Keratinocyte (primary cell): ENCODE measurements around the gene ADARB2. TPM values are rescaled to one million over a fixed set of nuclear protein-coding genes. Genes with fewer than 3 reads are reported as not detected.

Source experiments
- DNase-seq: peaks from one replicate; pipeline ENCODE4 v3.0.0-alpha.2; 2011; ENCODE audit warnings: low read depth, missing footprints, low spot score
- FAIRE-seq: peaks from 2 replicates; lab custom pipeline; 2011; peaks lifted over from hg19 to GRCh38; lab: Jason Lieb, UNC
- H2AFZ ChIP-seq: 2 replicates; pipeline ENCODE4 v1.6.0; 2012; ENCODE audit warnings: low read length, control low read depth, inconsistent platforms; ENCODE audit not compliant: control insufficient read depth
- H3K27ac ChIP-seq: 2 replicates; pipeline ENCODE4 v1.5.1; 2011; ENCODE audit warnings: low read length; ENCODE audit not compliant: control insufficient read depth, insufficient read depth
- H3K27me3 ChIP-seq: 3 replicates; pipeline ENCODE4 v1.6.0; 2011; ENCODE audit warnings: low read length; ENCODE audit not compliant: control insufficient read depth, insufficient read depth; ENCODE audit errors: extremely low read depth
- H3K36me3 ChIP-seq, 2 experiments: 2 replicates in 1 of 2; 3 replicates in 1 of 2; pipeline ENCODE4 v1.5.1; 2011; ENCODE audit warnings: low read length in 2 of 2, mild to moderate bottlenecking in 1 of 2; ENCODE audit not compliant: control insufficient read depth in 2 of 2, insufficient read depth in 2 of 2; ENCODE audit errors: extremely low read depth in 1 of 2
- H3K4me1 ChIP-seq: 3 replicates; pipeline ENCODE4 v1.5.1; 2011; ENCODE audit warnings: low read length; ENCODE audit not compliant: control insufficient read depth, insufficient read depth; ENCODE audit errors: extremely low read depth
- H3K4me2 ChIP-seq: 3 replicates; pipeline ENCODE4 v1.6.0; 2011; ENCODE audit warnings: low read depth, low read length; ENCODE audit not compliant: control insufficient read depth, insufficient read depth; ENCODE audit errors: extremely low read depth
- H3K4me3 ChIP-seq, 3 experiments: fragments of 200-600 bp in 1 of 3; sonication (generic) in 1 of 3; 2 replicates in 2 of 3; 3 replicates in 1 of 3; pipeline ENCODE4 v1.5.1; 2011 to 2016; ENCODE audit warnings: low read length in 3 of 3, mild to moderate bottlenecking in 3 of 3, control low read depth in 2 of 3, inconsistent platforms in 1 of 3, low read depth in 1 of 3, mixed read lengths in 1 of 3, mixed run types in 1 of 3, moderate library complexity in 1 of 3; ENCODE audit not compliant: control insufficient read depth in 2 of 3, insufficient read depth in 2 of 3; ENCODE audit errors: extremely low read depth in 1 of 3
- H3K79me2 ChIP-seq: 2 replicates; pipeline ENCODE4 v1.6.0; 2012; ENCODE audit warnings: low read length; ENCODE audit not compliant: control insufficient read depth, insufficient read depth
- H3K9ac ChIP-seq: 3 replicates; pipeline ENCODE4 v1.6.0; 2011; ENCODE audit warnings: low read length; ENCODE audit not compliant: control insufficient read depth, insufficient read depth; ENCODE audit errors: extremely low read depth
- H3K9me1 ChIP-seq: 3 replicates; pipeline ENCODE4 v1.6.0; 2011; ENCODE audit warnings: low read length; ENCODE audit not compliant: control insufficient read depth, insufficient read depth; ENCODE audit errors: extremely low read depth
- H3K9me3 ChIP-seq: 2 replicates; pipeline ENCODE4 v1.5.1; 2012; ENCODE audit warnings: low read depth, low read length; ENCODE audit not compliant: control insufficient read depth
- H4K20me1 ChIP-seq: 3 replicates; pipeline ENCODE4 v1.6.0; 2011; ENCODE audit warnings: low read length; ENCODE audit not compliant: control insufficient read depth, insufficient read depth; ENCODE audit errors: extremely low read depth
- EZH2 ChIP-seq: IDR thresholded peaks from one replicate; pipeline ENCODE4 v1.6.1; 2012; ENCODE audit warnings: inconsistent platforms, mild to moderate bottlenecking, low read length, moderate library complexity
- dilution Hi-C: fragments of 300-500 bp; cut with MboI; formaldehyde crosslinking; loops from one replicate; pipeline ENCODE4 v1.7.0; 2020; ENCODE audit warnings: low sequenced_read_pairs; ENCODE audit not compliant: extremely low pct_ligation_motif_present
- polyA plus RNA-seq, 5 experiments: library from polyadenylated mRNA; depleted of rRNA in 3 of 5; stranded (reverse) in 3 of 5; stranded (forward) in 1 of 5; unstranded in 1 of 5; fragments of >200 nt; gene quantifications; 1 replicate in 1 of 5; 2 replicates in 3 of 5; 3 replicates in 1 of 5; pipeline versions ENCODE4 v1.2.1 to v1.2.3, GENCODE V29; 2011 to 2012; ENCODE audit warnings: missing spikeins in 2 of 5, low read depth in 1 of 5, low replicate concordance in 1 of 5
- TF ChIP-seq, protein P1 (sequence below), 3 experiments: IDR thresholded peaks in 1 of 3; conservative IDR thresholded peaks in 1 of 3; optimal IDR thresholded peaks in 1 of 3; 2 replicates in 2 of 3; 3 replicates in 1 of 3; pipeline versions ENCODE3 to v1.5.1; 2011; ENCODE audit warnings: low read length in 3 of 3, mild to moderate bottlenecking in 3 of 3, moderate library complexity in 2 of 3, control low read depth in 1 of 3, inconsistent platforms in 1 of 3; ENCODE audit not compliant: insufficient read depth in 2 of 3; ENCODE audit errors: extremely low read depth in 1 of 3

ADARB2 gene
- polyA plus RNA-seq, 1 donor (not counting 4 experiments of a cell fraction or from before 2014, with no cell fraction given), result not detected

DNA sequence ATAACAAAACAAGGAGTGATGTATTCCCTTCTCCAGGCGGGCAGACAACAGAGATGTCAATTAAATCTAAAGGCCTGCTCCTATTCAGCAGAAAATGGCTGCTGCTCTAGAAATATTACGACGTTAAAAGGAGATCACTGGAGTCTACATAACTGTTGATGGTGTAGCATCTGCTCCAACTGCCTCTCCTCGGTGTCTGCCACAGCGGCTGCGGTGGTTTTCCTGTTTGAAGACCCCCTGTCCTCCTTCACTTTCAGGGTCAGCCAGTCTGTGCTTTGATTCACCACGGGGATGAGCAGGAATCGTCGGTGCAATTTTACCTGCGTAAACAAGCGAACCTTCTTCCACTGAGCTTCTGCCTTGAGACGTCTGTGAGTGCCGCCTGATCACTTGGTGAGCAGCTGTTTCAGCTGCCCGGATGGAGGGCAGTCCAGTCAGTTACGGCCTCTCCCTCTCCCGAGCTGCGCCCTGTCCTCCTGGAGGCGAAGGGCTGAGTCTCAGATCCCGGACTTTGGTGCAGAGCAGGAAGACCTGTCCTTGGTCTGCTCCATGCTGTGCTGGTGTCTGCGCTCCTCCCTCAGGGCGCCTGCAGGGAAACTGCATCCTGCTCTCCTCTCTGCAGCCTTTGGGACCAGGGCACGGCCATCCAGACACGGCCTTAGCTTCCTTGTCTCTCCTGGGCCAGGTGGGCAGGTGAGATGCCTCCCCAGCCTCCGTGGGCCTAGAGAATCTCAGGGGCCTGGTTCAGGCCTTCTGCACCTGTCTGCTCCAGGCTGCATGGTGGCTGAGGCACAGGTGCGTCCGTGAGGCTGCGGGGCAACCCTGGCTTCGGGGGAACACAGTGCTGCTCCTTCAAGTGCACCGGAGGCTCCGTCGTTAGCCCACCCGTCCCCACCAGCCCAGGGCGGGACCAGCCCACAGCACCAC lies 326.6 kb downstream of the ADARB2 start:
- no peaks in the 10 kb centered on the region for H3K79me2 ChIP-seq
- no peaks in the 10 kb centered on the region for H3K36me3 ChIP-seq
- H3K9me1 ChIP-seq, result no peaks in the 10 kb centered on the region
- dilution Hi-C loops, result no loop called here
- H3K4me3 ChIP-seq, result no peak overlapping the region
- no peak overlapping the region for H2AFZ ChIP-seq
- H4K20me1 ChIP-seq, result no peaks in the 10 kb centered on the region
- TF ChIP-seq, protein P1, sequence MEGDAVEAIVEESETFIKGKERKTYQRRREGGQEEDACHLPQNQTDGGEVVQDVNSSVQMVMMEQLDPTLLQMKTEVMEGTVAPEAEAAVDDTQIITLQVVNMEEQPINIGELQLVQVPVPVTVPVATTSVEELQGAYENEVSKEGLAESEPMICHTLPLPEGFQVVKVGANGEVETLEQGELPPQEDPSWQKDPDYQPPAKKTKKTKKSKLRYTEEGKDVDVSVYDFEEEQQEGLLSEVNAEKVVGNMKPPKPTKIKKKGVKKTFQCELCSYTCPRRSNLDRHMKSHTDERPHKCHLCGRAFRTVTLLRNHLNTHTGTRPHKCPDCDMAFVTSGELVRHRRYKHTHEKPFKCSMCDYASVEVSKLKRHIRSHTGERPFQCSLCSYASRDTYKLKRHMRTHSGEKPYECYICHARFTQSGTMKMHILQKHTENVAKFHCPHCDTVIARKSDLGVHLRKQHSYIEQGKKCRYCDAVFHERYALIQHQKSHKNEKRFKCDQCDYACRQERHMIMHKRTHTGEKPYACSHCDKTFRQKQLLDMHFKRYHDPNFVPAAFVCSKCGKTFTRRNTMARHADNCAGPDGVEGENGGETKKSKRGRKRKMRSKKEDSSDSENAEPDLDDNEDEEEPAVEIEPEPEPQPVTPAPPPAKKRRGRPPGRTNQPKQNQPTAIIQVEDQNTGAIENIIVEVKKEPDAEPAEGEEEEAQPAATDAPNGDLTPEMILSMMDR (optimal IDR thresholded peaks at IDR 0.05 in 1 of 3, IDR thresholded peaks at IDR 0.05 in 1 of 3, conservative IDR thresholded peaks at IDR 0.05 in 1 of 3; ENCODE audit: extremely low read depth in 1 of 3, insufficient read depth in 2 of 3, low read length in 3 of 3), result no peak
- TF ChIP-seq EZH2, result no peak
- DNase-seq, result no peak
- H3K4me2 ChIP-seq, result no peak overlapping the region
- no peaks in the 10 kb centered on the region for H3K27me3 ChIP-seq
- FAIRE-seq, result no peak
- peaks cover 6% of the 10 kb centered on the region for H3K9me3 ChIP-seq
- no peak overlapping the region for H3K9ac ChIP-seq
- no peak overlapping the region for H3K27ac ChIP-seq
- H3K4me1 ChIP-seq, result no peaks in the 10 kb centered on the region

- peaks cover 6% of the 10 kb centered on the region for H3K9me3 ChIP-seq
- H3K4me2 ChIP-seq, result no peak overlapping the region
- H2AFZ ChIP-seq, result no peak overlapping the region
- no peak for DNase-seq
- H3K9me1 ChIP-seq, result no peaks in the 10 kb centered on the region
- no peaks in the 10 kb centered on the region for H4K20me1 ChIP-seq
- no peak overlapping the region for H3K4me3 ChIP-seq
- FAIRE-seq, result no peak
- no peak overlapping the region for H3K27ac ChIP-seq
- no peaks in the 10 kb centered on the region for H3K79me2 ChIP-seq
- H3K4me1 ChIP-seq, result no peaks in the 10 kb centered on the region
- H3K36me3 ChIP-seq, result no peaks in the 10 kb centered on the region
- H3K9ac ChIP-seq, result no peak overlapping the region
- dilution Hi-C loops, result no loop called here
- H3K27me3 ChIP-seq, result no peaks in the 10 kb centered on the region
- TF ChIP-seq, protein P1 (optimal IDR thresholded peaks at IDR 0.05 in 1 of 3, IDR thresholded peaks at IDR 0.05 in 1 of 3, conservative IDR thresholded peaks at IDR 0.05 in 1 of 3; ENCODE audit: extremely low read depth in 1 of 3, insufficient read depth in 2 of 3, low read length in 3 of 3), result no peak
- no peak for TF ChIP-seq EZH2
Observed at GRCh38 chr10:1410032-1410431, 327.3 kb downstream of the ADARB2 start.
